B cell (primary cell): Measurements from ENCODE around the gene CBX4. TPM values are rescaled to one million over a fixed set of nuclear protein-coding genes. Genes with fewer than 3 reads are reported as not detected.

ENCODE experiments used
- ATAC-seq: fragments of 200-7000 bp; cut with Tn5 transposase; one replicate; pipeline ENCODE4 v1.10.0; 2021; ENCODE audit warnings: low read depth, mild to moderate bottlenecking, moderate number of reproducible peaks, moderate library complexity
- CTCF ChIA-PET: fragments of 350-600 bp; sonication (Branson Sonifier 250); formaldehyde crosslinking; loops from one replicate; lab custom pipeline; 2021; ENCODE audit warnings: antibody characterized with exemption, inconsistent platforms; lab: Charles Lee
- POLR2A ChIA-PET: fragments of 350-600 bp; sonication (Branson Sonifier 250); formaldehyde crosslinking; loops from one replicate; lab custom pipeline; 2021; ENCODE audit warnings: antibody characterized with exemption; lab: Charles Lee
- DNase-seq: peaks from one replicate; pipeline ENCODE4 v3.0.0; 2013
- H2AFZ ChIP-seq: 2 replicates; pipeline ENCODE4 v1.6.1; 2012; ENCODE audit warnings: mild to moderate bottlenecking, low read depth, low read length; ENCODE audit not compliant: insufficient read depth, poor library complexity, severe bottlenecking
- H3K27ac ChIP-seq, 2 donors: 1 replicate in 1 of 2; 2 replicates in 1 of 2; pipeline ENCODE4 v1.5.1; 2012 to 2013; ENCODE audit warnings: low read length in 2 of 2, mild to moderate bottlenecking in 2 of 2, moderate library complexity in 1 of 2
- H3K27me3 ChIP-seq, 4 experiments: fragments of 200-600 bp in 1 of 4; sonication (generic) in 1 of 4; replicated peaks in 1 of 4; 1 replicate in 2 of 4; 2 replicates in 2 of 4; pipeline versions ENCODE4 v1.6.1 to v1.7.0; 2013 to 2016; ENCODE audit warnings: low read length in 3 of 4, mild to moderate bottlenecking in 2 of 4, mixed read lengths in 1 of 4, moderate library complexity in 1 of 4; ENCODE audit not compliant: insufficient read depth in 4 of 4, control insufficient read depth in 3 of 4; ENCODE audit errors: control extremely low read depth in 1 of 4
- H3K36me3 ChIP-seq, 2 experiments: replicated peaks in 1 of 2; 1 replicate in 1 of 2; 2 replicates in 1 of 2; pipeline versions ENCODE4 v1.6.1 to v1.7.1; 2013; ENCODE audit warnings: low read length in 1 of 2; ENCODE audit not compliant: insufficient read depth in 2 of 2, control insufficient read depth in 1 of 2; ENCODE audit errors: control extremely low read depth in 1 of 2, extremely low read depth in 1 of 2
- H3K4me1 ChIP-seq, 2 donors: fragments of 200-600 bp in 1 of 2; sonication (generic) in 1 of 2; 1 replicate in 1 of 2; 2 replicates in 1 of 2; pipeline versions ENCODE4 v1.5.1 to v1.6.1; 2013 to 2017; ENCODE audit warnings: low read length in 2 of 2; ENCODE audit not compliant: control insufficient read depth in 2 of 2, insufficient read depth in 2 of 2
- H3K4me2 ChIP-seq: replicated peaks from 2 replicates; pipeline ENCODE3; 2012; ENCODE audit warnings: mild to moderate bottlenecking, low read depth, low read length; ENCODE audit not compliant: poor library complexity, severe bottlenecking
- H3K4me3 ChIP-seq, 5 experiments: fragments of 200-600 bp in 1 of 5; sonication (generic) in 1 of 5; 1 replicate in 3 of 5; 2 replicates in 2 of 5; pipeline versions ENCODE4 v1.5.1 to v1.7.0; 2011 to 2016; ENCODE audit warnings: low read length in 4 of 5, mild to moderate bottlenecking in 4 of 5, low read depth in 2 of 5, control low read depth in 1 of 5, moderate library complexity in 1 of 5; ENCODE audit not compliant: insufficient read depth in 1 of 5; ENCODE audit errors: control extremely low read depth in 1 of 5, extremely low read depth in 1 of 5
- H3K79me2 ChIP-seq: fragments of 200-600 bp; sonication (generic); one replicate; pipeline ENCODE4 v1.6.0; 2016; ENCODE audit warnings: low read length; ENCODE audit not compliant: control insufficient read depth, insufficient read depth
- H3K9ac ChIP-seq: fragments of 200-600 bp; sonication (generic); 2 replicates; pipeline ENCODE4 v1.6.1; 2017; ENCODE audit warnings: mild to moderate bottlenecking, low read length, moderate library complexity
- H3K9me3 ChIP-seq, 3 donors: one replicate each; pipeline versions ENCODE4 v1.6.1 to v1.7.1; 2013; ENCODE audit warnings: low read length in 2 of 3; ENCODE audit not compliant: control insufficient read depth in 2 of 3, insufficient read depth in 1 of 3; ENCODE audit errors: control extremely low read depth in 1 of 3
- H4K20me1 ChIP-seq: 2 replicates; pipeline ENCODE4 v1.6.0; 2012; ENCODE audit warnings: mild to moderate bottlenecking, low read length; ENCODE audit not compliant: insufficient read depth, control insufficient read depth, poor library complexity, severe bottlenecking
- H3K27ac Mint-ChIP-seq: one replicate; pipeline ENCODE4 v1.8.0; 2021; ENCODE audit warnings: mixed read lengths
- H3K27me3 Mint-ChIP-seq: one replicate; pipeline ENCODE4 v1.8.0; 2021; ENCODE audit warnings: mixed read lengths
- H3K4me1 Mint-ChIP-seq: one replicate; pipeline ENCODE4 v1.8.0; 2021; ENCODE audit warnings: mixed read lengths
- H3K4me3 Mint-ChIP-seq: one replicate; pipeline ENCODE4 v1.8.0; 2021; ENCODE audit warnings: mixed read lengths
- H3K9me3 Mint-ChIP-seq: one replicate; pipeline ENCODE4 v1.8.0; 2022; ENCODE audit warnings: mixed read lengths; ENCODE audit not compliant: insufficient read depth
- CTCF ChIP-seq: fragments of 200-600 bp; IDR thresholded peaks from one replicate; pipeline ENCODE4 v1.8.0; 2022; ENCODE audit warnings: antibody characterized with exemption, mild to moderate bottlenecking
- EZH2 ChIP-seq: IDR thresholded peaks from 2 replicates; pipeline ENCODE4 v1.6.1; 2012; ENCODE audit warnings: borderline replicate concordance, low read depth, mild to moderate bottlenecking, moderate library complexity, low read length; ENCODE audit not compliant: insufficient read depth, poor library complexity, severe bottlenecking
- WGBS: methylation state at CpG from one replicate; pipeline ENCODE4 v1.1.5; 2013; ENCODE audit warnings: missing lambda C conversion rate; ENCODE audit not compliant: insufficient coverage; 5-methylcytosine and 5-hydroxymethylcytosine counted together
- intact Hi-C: fragments of 100-400 bp; cut with micrococcal nuclease; formaldehyde crosslinking; loops from one replicate; pipeline ENCODE4 v1.10.0; 2022
- polyA plus RNA-seq: library from polyadenylated mRNA; depleted of rRNA; stranded (reverse); fragments of >200 nt; gene quantifications from 2 replicates; pipeline ENCODE4 v1.2.3, GENCODE V29; 2012
- total RNA-seq, 2 donors: library from RNA; stranded (reverse); fragments of 120-200 nt in 1 of 2; gene quantifications; 1 replicate in 1 of 2; 2 replicates in 1 of 2; pipeline versions ENCODE4 v1.2.3 to v1.2.4, GENCODE V29; 2013 to 2022

CBX4 gene
- total and polyA plus RNA-seq, 2 donors (not counting 1 experiment from before 2014, with no cell fraction given) = 81.9 to 115 TPM

GRCh38 chr17:79800325-79801155, 38.7 kb downstream of the CBX4 start:
- WGBS = 6% methylated on average over 40 of the region's 44 CpGs
- Histone ChIP-seq H3K27me3 (peaks cover 0 to 77% (median 61%) of the 10 kb centered on the region in 4 experiments), H3K27ac (no peak overlapping the region), H2AFZ (no peak overlapping the region), H4K20me1 (peaks cover 46% of the 10 kb centered on the region), H3K4me3 (no peak overlapping the region), H3K9ac (no peak overlapping the region), H3K4me1 (peaks cover 74 to 84% of the 10 kb centered on the region in 2 donors), H3K9me3 (peaks cover 0 to 78% (median 31%) of the 10 kb centered on the region in 3 donors), H3K79me2 (no peaks in the 10 kb centered on the region), H3K4me2 (peak overlapping the region; percentile 36), H3K36me3 (no peaks in the 10 kb centered on the region)
- H3K9me3 Mint-ChIP-seq = peaks cover 3% of the 10 kb centered on the region
- DNase-seq = peak; percentile 66
- CTCF ChIA-PET = interaction anchor here (3.3 kb wide), 1 partner anchor 13 kb away, joined by 11 read pairs; no protein-coding TSS in a partner anchor
- H3K4me1 Mint-ChIP-seq = peaks cover 48% of the 10 kb centered on the region
- intact Hi-C loops = loop anchor here (1.0 kb wide), 1 partner anchor 14 kb away; no protein-coding TSS in a partner anchor
- peak overlapping the region; percentile 88 for H3K27ac Mint-ChIP-seq
- TF ChIP-seq CTCF = no peak
- TF ChIP-seq EZH2 = peak; percentile 24
- no peak for ATAC-seq
- POLR2A ChIA-PET = interaction anchor here (0.6 to 1.5 kb wide), 6 partner anchors 11 to 40 kb away, joined by 3 to 5 read pairs (median 3); partner anchors contain the start of gene CBX4
- peaks cover 43% of the 10 kb centered on the region for H3K27me3 Mint-ChIP-seq
- H3K4me3 Mint-ChIP-seq = peak overlapping the region; percentile 65
